CD4-positive, alpha-beta T cell (primary cell): ENCODE data around the gene NME8. TPM values are rescaled to one million over a fixed set of nuclear protein-coding genes. Genes with fewer than 3 reads are reported as not detected.

Experiments used
- ATAC-seq: fragments of 200-7000 bp; cut with Tn5 transposase; one replicate; pipeline ENCODE4 v1.10.0; 2022; ENCODE audit warnings: mild to moderate bottlenecking; ENCODE audit not compliant: poor library complexity
- CTCF ChIA-PET: fragments of 350-600 bp; sonication (Branson Sonifier 250); formaldehyde crosslinking; loops from one replicate; lab custom pipeline; 2021; ENCODE audit warnings: antibody characterized with exemption, inconsistent platforms; lab: Charles Lee
- POLR2A ChIA-PET: fragments of 350-600 bp; sonication (Branson Sonifier 250); formaldehyde crosslinking; loops from one replicate; lab custom pipeline; 2021; ENCODE audit warnings: antibody characterized with exemption, inconsistent platforms; lab: Charles Lee
- DNase-seq, 14 experiments: peaks; one replicate each; pipeline ENCODE4 v3.0.0-alpha.2; 2013 to 2020; ENCODE audit warnings: mixed read lengths in 2 of 14
- H3K27ac ChIP-seq, 2 donors: one replicate each; pipeline versions ENCODE4 v1.5.1 to v1.7.0; 2013; ENCODE audit warnings: low read length in 2 of 2, low read depth in 1 of 2, mild to moderate bottlenecking in 1 of 2
- H3K27me3 ChIP-seq, 2 experiments: 1 replicate in 1 of 2; 2 replicates in 1 of 2; pipeline versions ENCODE4 v1.6.1 to v1.7.0; 2013; ENCODE audit warnings: low read length in 2 of 2, control low read depth in 1 of 2, mild to moderate bottlenecking in 1 of 2, moderate library complexity in 1 of 2; ENCODE audit not compliant: insufficient read depth in 2 of 2, control insufficient read depth in 1 of 2
- H3K36me3 ChIP-seq: one replicate; pipeline ENCODE4 v1.6.1; 2013; ENCODE audit warnings: low read length, control low read depth; ENCODE audit not compliant: insufficient read depth
- H3K4me1 ChIP-seq: one replicate; pipeline ENCODE4 v1.6.1; 2013; ENCODE audit warnings: low read length, control low read depth; ENCODE audit not compliant: insufficient read depth
- H3K4me3 ChIP-seq: one replicate; pipeline ENCODE4 v1.5.1; 2013; ENCODE audit warnings: mild to moderate bottlenecking, low read length, moderate library complexity
- H3K9me3 ChIP-seq, 2 experiments: 1 replicate in 1 of 2; 2 replicates in 1 of 2; pipeline versions ENCODE4 v1.6.1 to v1.7.0; 2013; ENCODE audit warnings: low read length in 2 of 2, mild to moderate bottlenecking in 2 of 2, control low read depth in 1 of 2, moderate library complexity in 1 of 2; ENCODE audit not compliant: control insufficient read depth in 1 of 2, insufficient read depth in 1 of 2
- H3K27ac Mint-ChIP-seq: one replicate; pipeline ENCODE4 v1.8.0; 2020; ENCODE audit warnings: mixed read lengths
- H3K27me3 Mint-ChIP-seq: one replicate; pipeline ENCODE4 v1.8.0; 2021; ENCODE audit warnings: mixed read lengths
- H3K36me3 Mint-ChIP-seq: one replicate; pipeline ENCODE4 v1.8.0; 2021; ENCODE audit warnings: low read depth, mixed read lengths
- H3K4me1 Mint-ChIP-seq: one replicate; pipeline ENCODE4 v1.8.0; 2021; ENCODE audit warnings: low read depth, mixed read lengths
- H3K4me3 Mint-ChIP-seq: one replicate; pipeline ENCODE4 v1.8.0; 2020; ENCODE audit warnings: mild to moderate bottlenecking, mixed read lengths
- H3K9me3 Mint-ChIP-seq: one replicate; pipeline ENCODE4 v1.8.0; 2020; ENCODE audit warnings: mixed read lengths
- CTCF ChIP-seq: fragments of 200-600 bp; IDR thresholded peaks from one replicate; pipeline ENCODE4 v1.8.0; 2022; ENCODE audit warnings: antibody characterized with exemption, mild to moderate bottlenecking
- intact Hi-C, 2 experiments: fragments of 100-400 bp; cut with DNase I in 1 of 2; cut with micrococcal nuclease in 1 of 2; formaldehyde crosslinking; loops; one replicate each; pipeline versions ENCODE4 v1.15.1 to v1.9.0; 2023 to 2025; cut with DNase I, micrococcal nuclease
- total RNA-seq, 174 experiments: library from RNA in 2 of 174; stranded (reverse) in 2 of 174; gene quantifications; one replicate each; pipeline ENCODE4 v1.2.3 and lab custom pipeline; 2021 to 2026

Gene NME8
- total RNA-seq, 2 experiments from 2014 or later = not detected

- Mint-ChIP-seq H3K36me3 (no peaks in the 10 kb centered on the region), H3K9me3 (no peaks in the 10 kb centered on the region), H3K4me3 (no peak overlapping the region), H3K27me3 (peaks cover 13% of the 10 kb centered on the region), H3K4me1 (no peaks in the 10 kb centered on the region), H3K27ac (no peak overlapping the region)
- Histone ChIP-seq H3K27ac (no peak overlapping the region), H3K9me3 (no peaks in the 10 kb centered on the region), H3K36me3 (no peaks in the 10 kb centered on the region), H3K4me3 (no peak overlapping the region), H3K27me3 (no peaks in the 10 kb centered on the region), H3K4me1 (peaks cover 6% of the 10 kb centered on the region)
- ChIA-PET CTCF (no interaction called here), POLR2A (no interaction called here)
- ATAC-seq (no peak), DNase-seq (no peak)
- TF ChIP-seq CTCF = no peak
- intact Hi-C loops = loop anchor here (5.0 to 10.0 kb wide), 2 partner anchors 594 to 596 kb away; no protein-coding TSS in a partner anchor
Measured at GRCh38 chr7:37831244-37831643, 17.2 kb upstream of the NME8 start.

GRCh38 chr7:37832194-37832593 lies 16.2 kb upstream of the NME8 start:
- ATAC-seq = no peak

GRCh38 chr7:37833107-37833817 lies 15.1 kb upstream of the NME8 start:
- DNase-seq = peak; percentile 7 to 72 (median 20)
- Histone ChIP-seq H3K4me1 (peaks cover 6% of the 10 kb centered on the region), H3K27me3 (no peaks in the 10 kb centered on the region), H3K36me3 (no peaks in the 10 kb centered on the region), H3K9me3 (no peaks in the 10 kb centered on the region), H3K27ac (no peak overlapping the region), H3K4me3 (peak overlapping the region; percentile 41)
- Mint-ChIP-seq H3K4me3 (peak overlapping the region; percentile 85), H3K4me1 (no peaks in the 10 kb centered on the region), H3K27me3 (peaks cover 5% of the 10 kb centered on the region), H3K9me3 (no peaks in the 10 kb centered on the region), H3K27ac (no peak overlapping the region), H3K36me3 (no peaks in the 10 kb centered on the region)
- ChIA-PET CTCF (interaction anchor here (1.8 kb wide), 1 partner anchor 16 kb away, joined by 4 read pairs; no protein-coding TSS in a partner anchor), POLR2A (no interaction called here)
- peak; percentile 56 for ATAC-seq
- intact Hi-C loops = loop anchor here (5.0 to 10.0 kb wide), 2 partner anchors 596 to 598 kb away; no protein-coding TSS in a partner anchor
- TF ChIP-seq CTCF = peak; percentile 83

More at GRCh38 chr7:37832194-37832593, 16.2 kb upstream of the NME8 start:
- Mint-ChIP-seq H3K4me3 (no peak overlapping the region), H3K4me1 (no peaks in the 10 kb centered on the region), H3K9me3 (no peaks in the 10 kb centered on the region), H3K27me3 (peaks cover 7% of the 10 kb centered on the region), H3K27ac (no peak overlapping the region), H3K36me3 (no peaks in the 10 kb centered on the region)
- Histone ChIP-seq H3K27ac (no peak overlapping the region), H3K4me3 (no peak overlapping the region), H3K4me1 (peaks cover 6% of the 10 kb centered on the region), H3K9me3 (no peaks in the 10 kb centered on the region), H3K27me3 (no peaks in the 10 kb centered on the region), H3K36me3 (no peaks in the 10 kb centered on the region)
- POLR2A ChIA-PET = no interaction called here
- intact Hi-C loops = loop anchor here (5.0 to 10.0 kb wide), 2 partner anchors 595 to 597 kb away; no protein-coding TSS in a partner anchor
- CTCF ChIA-PET = no interaction called here
- no peak for TF ChIP-seq CTCF
- peak in 4 of 14 experiments; percentile 4 to 50 (median 28) for DNase-seq
